Measurements from ENCODE around the gene GLP1R.

GRCh38 chr6:39003492-39003891 is 45.1 kb upstream of the GLP1R start:
- TF ChIP-seq, protein P1, sequence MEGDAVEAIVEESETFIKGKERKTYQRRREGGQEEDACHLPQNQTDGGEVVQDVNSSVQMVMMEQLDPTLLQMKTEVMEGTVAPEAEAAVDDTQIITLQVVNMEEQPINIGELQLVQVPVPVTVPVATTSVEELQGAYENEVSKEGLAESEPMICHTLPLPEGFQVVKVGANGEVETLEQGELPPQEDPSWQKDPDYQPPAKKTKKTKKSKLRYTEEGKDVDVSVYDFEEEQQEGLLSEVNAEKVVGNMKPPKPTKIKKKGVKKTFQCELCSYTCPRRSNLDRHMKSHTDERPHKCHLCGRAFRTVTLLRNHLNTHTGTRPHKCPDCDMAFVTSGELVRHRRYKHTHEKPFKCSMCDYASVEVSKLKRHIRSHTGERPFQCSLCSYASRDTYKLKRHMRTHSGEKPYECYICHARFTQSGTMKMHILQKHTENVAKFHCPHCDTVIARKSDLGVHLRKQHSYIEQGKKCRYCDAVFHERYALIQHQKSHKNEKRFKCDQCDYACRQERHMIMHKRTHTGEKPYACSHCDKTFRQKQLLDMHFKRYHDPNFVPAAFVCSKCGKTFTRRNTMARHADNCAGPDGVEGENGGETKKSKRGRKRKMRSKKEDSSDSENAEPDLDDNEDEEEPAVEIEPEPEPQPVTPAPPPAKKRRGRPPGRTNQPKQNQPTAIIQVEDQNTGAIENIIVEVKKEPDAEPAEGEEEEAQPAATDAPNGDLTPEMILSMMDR (CRISPR knock-in tag; IDR thresholded peaks at IDR 0.05) = no peak
- no peak for TF ChIP-seq TEAD3 (CRISPR knock-in tag; optimal IDR thresholded peaks at IDR 0.05; ENCODE audit: borderline replicate concordance)
- TF ChIP-seq ZNF225 (CRISPR knock-in tag; IDR thresholded peaks at IDR 0.05) = no peak
